ENCODE data around the gene SUSD6. TPM values are rescaled to one million over a fixed set of nuclear protein-coding genes. Genes with fewer than 3 reads are reported as not detected.

Gene SUSD6
- total RNA-seq, 1 donor from 2014 or later: 22.3 TPM

DNA sequence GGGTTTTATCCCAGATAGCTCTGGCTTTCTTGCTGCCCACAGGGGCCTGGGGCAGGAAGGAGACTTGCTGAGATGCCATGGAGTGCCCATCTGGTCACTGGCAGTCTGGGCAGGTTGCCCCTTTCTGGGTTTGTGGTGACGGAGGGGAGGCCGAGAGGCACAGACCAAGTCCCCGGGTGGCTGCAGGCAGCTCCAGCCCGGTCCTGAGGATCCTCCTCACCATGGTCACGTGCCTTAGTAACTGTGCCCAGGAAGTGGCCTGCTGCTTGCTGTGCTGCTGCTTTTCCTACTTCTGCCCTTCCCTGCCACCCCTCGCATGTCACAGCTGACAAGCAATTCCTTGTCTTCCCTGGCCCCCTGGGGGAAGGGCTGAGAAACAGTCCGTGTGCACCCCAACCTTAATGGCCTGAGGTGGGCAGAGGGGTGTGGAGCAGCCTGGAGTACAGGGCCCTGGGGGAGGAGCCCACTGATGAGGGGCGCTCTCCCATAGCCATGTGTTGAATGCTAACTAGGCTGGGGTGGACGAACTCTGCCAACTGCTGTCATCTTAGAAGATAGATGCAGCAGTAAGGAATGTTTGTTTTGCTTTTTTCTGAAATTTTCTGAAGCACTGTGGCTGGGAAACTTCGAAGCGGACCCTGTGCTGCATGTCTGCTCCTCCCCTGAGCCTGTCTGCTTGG lies 100.6 kb downstream of the SUSD6 start:
- Mint-ChIP-seq H3K4me1 (ENCODE audit: low read depth) (peaks cover 40% of the 10 kb centered on the region), H3K4me3 (ENCODE audit: low read depth) (no peak overlapping the region), H3K36me3 (ENCODE audit: insufficient read depth) (peaks cover 17% of the 10 kb centered on the region), H3K27ac (peak overlapping the region; percentile 94), H3K9me3 (ENCODE audit: low read depth) (no peaks in the 10 kb centered on the region), H3K27me3 (peaks cover 2% of the 10 kb centered on the region)
- DNase-seq (ENCODE audit: low spot score, unreplicated experiment): no peak
- TF ChIP-seq CTCF (IDR thresholded peaks at IDR 0.05; ENCODE audit: unreplicated experiment): no peak

GRCh38 chr14:69712599-69713088 lies 101.2 kb downstream of the SUSD6 start:
- DNase-seq (ENCODE audit: low spot score, unreplicated experiment): no peak
- peak overlapping the region; percentile 5 for H3K4me3 Mint-ChIP-seq (ENCODE audit: low read depth)
- peaks cover 40% of the 10 kb centered on the region for H3K4me1 Mint-ChIP-seq (ENCODE audit: low read depth)
- TF ChIP-seq CTCF (IDR thresholded peaks at IDR 0.05; ENCODE audit: unreplicated experiment): no peak
- H3K27me3 Mint-ChIP-seq: peaks cover 3% of the 10 kb centered on the region
- peaks cover 14% of the 10 kb centered on the region for H3K36me3 Mint-ChIP-seq (ENCODE audit: insufficient read depth)
- H3K27ac Mint-ChIP-seq: peak overlapping the region; percentile 94
- H3K9me3 Mint-ChIP-seq (ENCODE audit: low read depth): no peaks in the 10 kb centered on the region

GRCh38 chr14:69713209-69713781 lies 101.9 kb downstream of the SUSD6 start:
- no peak for DNase-seq (ENCODE audit: low spot score, unreplicated experiment)
- Mint-ChIP-seq H3K36me3 (ENCODE audit: insufficient read depth) (peaks cover 14% of the 10 kb centered on the region), H3K9me3 (ENCODE audit: low read depth) (no peaks in the 10 kb centered on the region), H3K27ac (peak overlapping the region; percentile 94), H3K4me1 (ENCODE audit: low read depth) (peaks cover 40% of the 10 kb centered on the region), H3K27me3 (peaks cover 3% of the 10 kb centered on the region), H3K4me3 (ENCODE audit: low read depth) (no peak overlapping the region)
- TF ChIP-seq CTCF (IDR thresholded peaks at IDR 0.05; ENCODE audit: unreplicated experiment): peak; percentile 37

GRCh38 chr14:69713993-69714679 lies 102.7 kb downstream of the SUSD6 start:
- DNase-seq (ENCODE audit: low spot score, unreplicated experiment): no peak
- Mint-ChIP-seq H3K4me3 (ENCODE audit: low read depth) (no peak overlapping the region), H3K4me1 (ENCODE audit: low read depth) (peaks cover 40% of the 10 kb centered on the region), H3K27me3 (peaks cover 3% of the 10 kb centered on the region), H3K36me3 (ENCODE audit: insufficient read depth) (peaks cover 13% of the 10 kb centered on the region), H3K9me3 (ENCODE audit: low read depth) (no peaks in the 10 kb centered on the region), H3K27ac (peak overlapping the region; percentile 94)
- TF ChIP-seq CTCF (IDR thresholded peaks at IDR 0.05; ENCODE audit: unreplicated experiment): no peak

- Mint-ChIP-seq H3K36me3 (ENCODE audit: insufficient read depth) (peaks cover 9% of the 10 kb centered on the region), H3K9me3 (ENCODE audit: low read depth) (no peaks in the 10 kb centered on the region), H3K4me1 (ENCODE audit: low read depth) (peaks cover 36% of the 10 kb centered on the region), H3K27ac (peak overlapping the region; percentile 6), H3K27me3 (peaks cover 4% of the 10 kb centered on the region), H3K4me3 (ENCODE audit: low read depth) (no peak overlapping the region)
- DNase-seq (ENCODE audit: low spot score, unreplicated experiment): no peak
- no peak for TF ChIP-seq CTCF (IDR thresholded peaks at IDR 0.05; ENCODE audit: unreplicated experiment)
These were observed 104.5 kb downstream of the SUSD6 start for GRCh38 chr14:69715725-69716477.

Data from progenitor cell of endocrine pancreas (in vitro differentiated cells).